HFFc6 (cell line): Measurements from ENCODE around the gene TMEM255B. TPM values are rescaled to one million over a fixed set of nuclear protein-coding genes. Genes with fewer than 3 reads are reported as not detected.
"Not testable (repeated sequence)": the region's sequence is repeated elsewhere in the genome, so short reads cannot be mapped to it uniquely, and the experiment has no call there.

Experiments used
- DNase-seq: peaks from one replicate; pipeline ENCODE4 v3.0.0-alpha.2; 2018
- H3K27ac Mint-ChIP-seq: 2 replicates; pipeline ENCODE4 v1.8.0; 2020; ENCODE audit warnings: mild to moderate bottlenecking, mixed read lengths
- H3K27me3 Mint-ChIP-seq: 2 replicates; pipeline ENCODE4 v1.8.0; 2021; ENCODE audit warnings: mild to moderate bottlenecking, moderate library complexity, mixed read lengths; ENCODE audit not compliant: insufficient read depth
- H3K36me3 Mint-ChIP-seq: 2 replicates; pipeline ENCODE4 v1.8.0; 2021; ENCODE audit warnings: low read depth, mixed read lengths
- H3K4me1 Mint-ChIP-seq: 2 replicates; pipeline ENCODE4 v1.8.0; 2020; ENCODE audit warnings: low read depth, mixed read lengths
- H3K4me3 Mint-ChIP-seq: 2 replicates; pipeline ENCODE4 v1.8.0; 2020; ENCODE audit warnings: mild to moderate bottlenecking, moderate library complexity, mixed read lengths
- H3K9me3 Mint-ChIP-seq: 2 replicates; pipeline ENCODE4 v1.8.0; 2020; ENCODE audit warnings: mild to moderate bottlenecking, mixed read lengths
- total RNA-seq, 6 experiments: library from RNA; stranded (reverse); fragmentation: NEBNext Ultra II Directional; extraction: Animal tissue kit (Norgen Biotek cat#: 25700); gene quantifications; 2 replicates in 1 of 6; 3 replicates in 5 of 6; pipeline ENCODE4 v1.2.3, GENCODE V29; 2021
- TF ChIP-seq, protein P1 (sequence below): fragments of 200-600 bp; sonication (generic); IDR thresholded peaks from 2 replicates; pipeline ENCODE4 v1.5.0; 2021; ENCODE audit warnings: antibody characterized with exemption, mild to moderate bottlenecking

The TMEM255B gene
- total RNA-seq, 6 experiments from 2014 or later, result 8.2 to 10.3 (median 9.1) TPM

- Mint-ChIP-seq H3K9me3 (no peaks in the 10 kb centered on the region), H3K27me3 (peaks cover 2% of the 10 kb centered on the region)
Measured at GRCh38 chr13:113787694-113788093, 28.7 kb downstream of the TMEM255B start.

DNA sequence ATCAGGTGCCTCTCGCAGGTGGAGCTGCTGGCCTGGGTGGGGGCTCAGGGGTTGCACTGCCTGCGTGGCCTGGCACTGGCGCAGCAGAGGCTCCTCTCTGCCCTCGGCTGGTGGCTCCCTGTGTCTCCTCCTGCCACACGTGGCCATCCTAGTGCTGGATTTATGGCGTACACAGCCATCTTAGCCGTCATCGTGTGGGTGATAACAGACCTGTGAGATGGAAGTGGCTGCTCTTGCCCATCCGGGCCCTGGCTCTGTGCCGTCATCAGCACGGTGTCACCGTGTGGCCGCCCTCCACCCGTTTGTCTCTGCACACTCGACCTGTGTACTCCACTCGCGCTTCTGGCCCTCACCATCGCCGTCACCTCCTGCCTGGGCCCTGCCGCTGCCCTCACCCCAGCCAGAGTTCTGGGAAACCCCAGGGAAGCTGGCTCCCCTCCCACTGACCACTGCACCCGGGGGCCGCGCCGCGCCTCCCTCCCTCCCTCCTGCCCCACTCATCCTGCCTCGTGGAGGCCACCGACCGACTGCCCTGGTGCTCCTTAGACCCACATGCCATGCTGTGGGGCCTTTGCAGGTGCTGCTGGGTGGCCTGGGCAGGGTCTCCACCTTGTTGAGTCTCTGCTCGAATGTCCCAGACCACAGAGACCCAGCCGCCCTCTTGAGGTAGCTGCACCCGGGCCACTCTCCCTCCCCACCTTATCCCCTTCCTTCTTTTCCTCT lies 29.5 kb downstream of the TMEM255B start:
- Mint-ChIP-seq H3K36me3 (no peaks in the 10 kb centered on the region), H3K4me3 (no peak overlapping the region), H3K27me3 (no peaks in the 10 kb centered on the region; the same call in 1 of the 2 replicates), H3K27ac (no peak overlapping the region), H3K9me3 (no peaks in the 10 kb centered on the region), H3K4me1 (no peaks in the 10 kb centered on the region; the same call in 1 of the 2 replicates)
- no peak for DNase-seq
- TF ChIP-seq, protein P1, sequence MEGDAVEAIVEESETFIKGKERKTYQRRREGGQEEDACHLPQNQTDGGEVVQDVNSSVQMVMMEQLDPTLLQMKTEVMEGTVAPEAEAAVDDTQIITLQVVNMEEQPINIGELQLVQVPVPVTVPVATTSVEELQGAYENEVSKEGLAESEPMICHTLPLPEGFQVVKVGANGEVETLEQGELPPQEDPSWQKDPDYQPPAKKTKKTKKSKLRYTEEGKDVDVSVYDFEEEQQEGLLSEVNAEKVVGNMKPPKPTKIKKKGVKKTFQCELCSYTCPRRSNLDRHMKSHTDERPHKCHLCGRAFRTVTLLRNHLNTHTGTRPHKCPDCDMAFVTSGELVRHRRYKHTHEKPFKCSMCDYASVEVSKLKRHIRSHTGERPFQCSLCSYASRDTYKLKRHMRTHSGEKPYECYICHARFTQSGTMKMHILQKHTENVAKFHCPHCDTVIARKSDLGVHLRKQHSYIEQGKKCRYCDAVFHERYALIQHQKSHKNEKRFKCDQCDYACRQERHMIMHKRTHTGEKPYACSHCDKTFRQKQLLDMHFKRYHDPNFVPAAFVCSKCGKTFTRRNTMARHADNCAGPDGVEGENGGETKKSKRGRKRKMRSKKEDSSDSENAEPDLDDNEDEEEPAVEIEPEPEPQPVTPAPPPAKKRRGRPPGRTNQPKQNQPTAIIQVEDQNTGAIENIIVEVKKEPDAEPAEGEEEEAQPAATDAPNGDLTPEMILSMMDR, result no peak

More at GRCh38 chr13:113787694-113788093, 28.7 kb downstream of the TMEM255B start:
- no peak overlapping the region for H3K27ac Mint-ChIP-seq
- TF ChIP-seq, protein P1, result no peak
- no peak for DNase-seq
- no peaks in the 10 kb centered on the region; the same call in 1 of the 2 replicates for H3K4me1 Mint-ChIP-seq
- H3K36me3 Mint-ChIP-seq, result no peaks in the 10 kb centered on the region
- no peak overlapping the region for H3K4me3 Mint-ChIP-seq

DNA sequence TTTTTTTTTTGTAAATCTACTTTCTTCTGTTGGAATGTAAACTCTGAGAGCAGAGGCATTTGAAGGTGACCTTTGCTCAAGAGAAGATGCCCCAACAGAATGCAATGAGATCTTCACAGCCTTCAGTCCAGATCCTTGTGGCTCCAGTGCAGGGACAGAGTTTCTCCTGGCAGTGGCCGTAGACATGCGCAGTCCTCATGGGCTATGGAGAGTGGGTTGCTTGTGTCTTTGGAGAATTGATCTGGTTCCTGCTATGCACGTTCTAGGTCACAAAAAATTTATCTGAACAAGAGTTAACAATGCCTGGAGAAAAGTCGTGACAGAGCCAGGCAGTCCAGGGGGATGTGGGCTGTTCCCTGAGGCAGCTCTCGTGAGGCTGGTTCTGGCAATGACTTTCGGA lies 30.1 kb downstream of the TMEM255B start:
- Mint-ChIP-seq H3K27me3 (peaks cover 2% of the 10 kb centered on the region), H3K4me1 (no peaks in the 10 kb centered on the region; the same call in 1 of the 2 replicates), H3K27ac (no peak overlapping the region), H3K36me3 (no peaks in the 10 kb centered on the region), H3K4me3 (no peak overlapping the region), H3K9me3 (no peaks in the 10 kb centered on the region)
- TF ChIP-seq, protein P1, result no peak
- DNase-seq, result no peak

GRCh38 chr13:113789931-113790330 lies 30.9 kb downstream of the TMEM255B start:
- not testable (repeated sequence) for H3K27ac Mint-ChIP-seq, H3K9me3 Mint-ChIP-seq, H3K27me3 Mint-ChIP-seq, H3K36me3 Mint-ChIP-seq, DNase-seq, H3K4me1 Mint-ChIP-seq, H3K4me3 Mint-ChIP-seq

DNA sequence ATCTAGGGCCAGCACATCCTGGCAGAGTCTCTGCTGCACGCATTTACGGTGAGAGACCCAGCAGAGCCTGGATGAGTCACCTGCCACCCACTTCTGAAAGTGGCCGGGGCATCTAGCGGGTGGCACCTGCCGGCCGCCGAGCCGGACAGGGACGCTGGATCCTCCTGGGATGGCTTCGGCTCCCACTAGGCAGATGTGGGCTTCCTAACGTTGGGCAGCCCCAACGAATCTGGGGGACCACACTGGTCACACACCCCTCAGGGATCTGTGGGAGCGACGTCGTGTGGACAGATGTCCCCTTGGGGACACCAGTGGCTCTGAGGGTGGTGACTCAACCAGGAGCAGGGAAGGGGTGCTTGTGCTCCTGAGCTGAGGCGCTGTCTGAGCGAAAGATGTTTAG lies 32.2 kb downstream of the TMEM255B start:
- TF ChIP-seq, protein P1, result no peak
- no peak overlapping the region for H3K27ac Mint-ChIP-seq
- no peaks in the 10 kb centered on the region; the same call in 1 of the 2 replicates for H3K4me1 Mint-ChIP-seq
- no peak overlapping the region for H3K4me3 Mint-ChIP-seq
- H3K36me3 Mint-ChIP-seq, result no peaks in the 10 kb centered on the region
- no peak for DNase-seq
- H3K9me3 Mint-ChIP-seq, result no peaks in the 10 kb centered on the region
- H3K27me3 Mint-ChIP-seq, result peaks cover 2% of the 10 kb centered on the region

GRCh38 chr13:113791761-113792160 lies 32.7 kb downstream of the TMEM255B start:
- Mint-ChIP-seq H3K4me1 (no peaks in the 10 kb centered on the region; the same call in 1 of the 2 replicates), H3K27ac (no peak overlapping the region), H3K9me3 (no peaks in the 10 kb centered on the region), H3K27me3 (peaks cover 2% of the 10 kb centered on the region), H3K4me3 (no peak overlapping the region), H3K36me3 (no peaks in the 10 kb centered on the region)
- DNase-seq, result no peak
- TF ChIP-seq, protein P1, result no peak
